KBM-7 (cell line): ENCODE measurements around the gene MACC1.

Experiments used
- DNase-seq: peaks from one replicate; pipeline ENCODE4 v3.0.0-alpha.2; 2015
- in situ Hi-C: fragments of 300-500 bp; cut with MboI; formaldehyde crosslinking; loops from 2 replicates; pipeline ENCODE4 v1.14.3; 2020; ENCODE audit warnings: low sequenced_read_pairs, low pct_unique_long_range_greater_than_20kb, mixed read lengths

Gene MACC1

GRCh38 chr7:20217193-20217948 is at the start of gene MACC1:
Gene MACC1, minus strand, starts transcription at chr7:20217384. Its CDS starts 55,522 bp downstream, at chr7:20161862.
- DNase-seq, result peak; percentile 82
- in situ Hi-C loops, result no loop called here

GRCh38 chr7:20264623-20265022 is 47.4 kb upstream of the MACC1 start:
- no peak for DNase-seq
- in situ Hi-C loops, result no loop called here

- DNase-seq, result no peak
- in situ Hi-C loops, result no loop called here
These were observed 43.0 kb upstream of the MACC1 start for GRCh38 chr7:20260223-20260622.

GRCh38 chr7:20257212-20257611 is 40.0 kb upstream of the MACC1 start:
- in situ Hi-C loops, result no loop called here

GRCh38 chr7:20249920-20250319 is 32.7 kb upstream of the MACC1 start:
- DNase-seq, result no peak
- in situ Hi-C loops, result no loop called here

More at GRCh38 chr7:20257212-20257611, 40.0 kb upstream of the MACC1 start:
- no peak for DNase-seq

- in situ Hi-C loops, result no loop called here
- DNase-seq, result no peak
These were observed 32.2 kb upstream of the MACC1 start for GRCh38 chr7:20249376-20249775.

GRCh38 chr7:20246236-20246635 is 29.1 kb upstream of the MACC1 start:
- no peak for DNase-seq
- in situ Hi-C loops, result no loop called here

- DNase-seq, result no peak
- in situ Hi-C loops, result no loop called here
These were observed 27.3 kb upstream of the MACC1 start for GRCh38 chr7:20244334-20245120.

GRCh38 chr7:20241911-20242261 is 24.7 kb upstream of the MACC1 start:
- DNase-seq, result no peak
- in situ Hi-C loops, result no loop called here

- peak; percentile 46 for DNase-seq
- in situ Hi-C loops, result no loop called here
These were observed 24.2 kb upstream of the MACC1 start for GRCh38 chr7:20241194-20241910.

- in situ Hi-C loops, result no loop called here
- DNase-seq, result no peak
These were observed 23.1 kb upstream of the MACC1 start for GRCh38 chr7:20240080-20240926.

GRCh38 chr7:20238754-20239324 is 21.7 kb upstream of the MACC1 start:
- in situ Hi-C loops, result no loop called here
- DNase-seq, result peak; percentile 73

GRCh38 chr7:20238194-20238753 is 21.1 kb upstream of the MACC1 start:
- no peak for DNase-seq
- in situ Hi-C loops, result no loop called here

- no peak for DNase-seq
- in situ Hi-C loops, result no loop called here
These were observed 20.4 kb upstream of the MACC1 start for GRCh38 chr7:20237464-20238193.

GRCh38 chr7:20236790-20237189 is 19.6 kb upstream of the MACC1 start:
- in situ Hi-C loops, result no loop called here
- no peak for DNase-seq

GRCh38 chr7:20236043-20236442 is 18.9 kb upstream of the MACC1 start:
- in situ Hi-C loops, result no loop called here
- DNase-seq, result no peak

- in situ Hi-C loops, result no loop called here
- DNase-seq, result no peak
These were observed 18.1 kb upstream of the MACC1 start for GRCh38 chr7:20235288-20235687.

GRCh38 chr7:20233362-20233761 is 16.2 kb upstream of the MACC1 start:
- in situ Hi-C loops, result no loop called here
- DNase-seq, result no peak
